Retina (tissue), 1 donor: ENCODE results near the gene WNT3A.

ENCODE experiments used
- DNase-seq: peaks from one replicate; pipeline ENCODE4 v3.0.0-alpha.2; 2016

WNT3A gene

GRCh38 chr1:228034954-228035837 is 28.4 kb downstream of the WNT3A start:
- no peak for DNase-seq

GRCh38 chr1:228035844-228036243 is 29.0 kb downstream of the WNT3A start:
- DNase-seq: no peak

GRCh38 chr1:228036701-228037231 is 30.0 kb downstream of the WNT3A start:
- DNase-seq: no peak

GRCh38 chr1:228037401-228038386 is 30.9 kb downstream of the WNT3A start:
- peak; percentile 71 for DNase-seq

GRCh38 chr1:228038387-228039005 is 31.7 kb downstream of the WNT3A start:
- no peak for DNase-seq

GRCh38 chr1:228039006-228039903 is 32.5 kb downstream of the WNT3A start:
- no peak for DNase-seq

GRCh38 chr1:228039986-228040385 is 33.2 kb downstream of the WNT3A start:
- no peak for DNase-seq

- no peak for DNase-seq
These were observed 34.5 kb downstream of the WNT3A start for GRCh38 chr1:228041316-228041715.

GRCh38 chr1:228042508-228042907 is 35.7 kb downstream of the WNT3A start:
- DNase-seq: no peak

- no peak for DNase-seq
These were observed 36.6 kb downstream of the WNT3A start for GRCh38 chr1:228043281-228043848.

GRCh38 chr1:228044961-228045360 is 38.2 kb downstream of the WNT3A start:
- no peak for DNase-seq

GRCh38 chr1:228045405-228045804 is 38.6 kb downstream of the WNT3A start:
- DNase-seq: no peak

GRCh38 chr1:228045871-228046270 is 39.1 kb downstream of the WNT3A start:
- DNase-seq: no peak

- DNase-seq: no peak
These were observed 39.8 kb downstream of the WNT3A start for GRCh38 chr1:228046421-228047182.

GRCh38 chr1:228047183-228047466 is 40.3 kb downstream of the WNT3A start:
- no peak for DNase-seq

GRCh38 chr1:228048120-228048519 is 41.3 kb downstream of the WNT3A start:
- DNase-seq: no peak

GRCh38 chr1:228048659-228049298 is 42.0 kb downstream of the WNT3A start:
- DNase-seq: no peak

- no peak for DNase-seq
These were observed 43.9 kb downstream of the WNT3A start for GRCh38 chr1:228050571-228051231.

GRCh38 chr1:228058172-228058948 is 51.6 kb downstream of the WNT3A start:
- no peak for DNase-seq
